Measurements from ENCODE around the gene GALNT18.

The GALNT18 gene

DNA sequence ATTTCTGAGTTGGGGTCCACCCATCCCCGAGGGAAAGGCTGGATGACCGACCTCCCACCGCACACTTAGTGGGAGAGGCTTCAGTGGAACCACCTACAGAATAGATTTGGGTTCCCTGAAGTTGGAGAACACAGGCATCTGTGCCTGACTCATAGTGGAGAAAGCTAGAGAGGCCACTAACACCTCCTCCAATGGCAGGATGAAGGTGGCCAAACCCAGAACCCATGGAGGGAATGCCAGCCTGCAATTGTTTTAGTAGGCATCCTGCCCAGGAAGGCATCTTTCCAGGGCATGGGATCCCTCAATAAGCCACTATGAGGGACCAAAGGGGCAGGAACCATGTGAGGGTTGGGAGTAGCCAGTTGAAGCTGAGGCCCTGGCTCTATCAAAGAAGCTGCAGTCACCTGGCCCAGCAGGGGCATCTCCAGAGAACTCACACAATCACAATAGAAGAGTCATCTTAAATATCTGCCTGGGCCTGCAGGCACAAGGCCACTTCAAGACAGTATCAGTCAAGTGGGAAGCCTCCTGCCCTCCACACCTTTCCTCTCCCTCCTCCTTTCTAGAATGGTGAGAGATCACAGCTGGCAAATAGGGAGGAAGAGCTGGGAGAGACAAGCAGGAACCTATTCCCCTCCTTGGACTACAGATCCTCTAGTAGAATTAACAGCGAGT, 144.7 kb downstream of the GALNT18 start:
- Mint-ChIP-seq H3K27ac (no peak overlapping the region), H3K27me3 (peaks cover 3% of the 10 kb centered on the region), H3K36me3 (no peaks in the 10 kb centered on the region), H3K9me3 (ENCODE audit: low read depth) (no peaks in the 10 kb centered on the region), H3K4me1 (ENCODE audit: low read depth) (no peaks in the 10 kb centered on the region), H3K4me3 (no peak overlapping the region)

DNA sequence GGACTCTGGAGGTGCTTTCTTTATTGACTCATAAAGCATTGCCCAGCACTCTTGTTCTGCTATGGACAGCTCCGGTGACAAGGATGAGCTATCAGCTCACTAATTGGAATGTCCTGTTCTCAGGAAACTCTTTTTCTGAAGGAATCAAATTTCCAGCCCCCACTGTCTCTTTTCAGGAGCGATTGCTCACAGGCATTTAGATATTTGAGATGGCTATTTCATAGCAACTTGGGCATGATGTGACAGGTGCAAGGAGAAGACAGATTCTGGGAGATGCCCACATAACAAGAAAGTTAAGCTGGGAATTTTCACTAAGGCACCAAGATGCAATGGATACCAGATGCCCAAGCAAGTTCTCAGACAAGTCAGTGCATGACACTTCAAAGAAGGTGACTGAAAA, 145.3 kb downstream of the GALNT18 start:
- Mint-ChIP-seq H3K4me1 (ENCODE audit: low read depth) (no peaks in the 10 kb centered on the region), H3K27me3 (peaks cover 3% of the 10 kb centered on the region), H3K27ac (no peak overlapping the region), H3K9me3 (ENCODE audit: low read depth) (no peaks in the 10 kb centered on the region), H3K36me3 (no peaks in the 10 kb centered on the region), H3K4me3 (no peak overlapping the region)

DNA sequence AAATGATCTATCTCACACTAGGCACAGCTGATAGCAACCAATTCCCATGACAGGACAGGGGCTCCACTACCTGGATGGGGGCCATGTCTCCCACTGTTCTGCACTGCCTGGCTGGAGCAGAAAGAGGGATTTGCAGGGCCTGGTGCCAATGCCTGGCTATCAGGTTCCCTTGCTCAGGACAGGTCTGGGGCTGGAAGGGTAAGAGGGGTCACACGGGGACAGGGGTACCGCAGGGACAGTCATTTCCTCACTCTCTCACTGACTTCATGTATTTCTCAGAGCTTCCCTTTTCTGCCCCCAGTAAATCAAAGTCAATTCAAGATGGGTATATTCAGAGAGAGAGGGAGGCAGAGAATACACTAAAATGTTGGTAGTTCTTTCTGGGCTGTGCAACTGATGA, 149.7 kb downstream of the GALNT18 start:
- Mint-ChIP-seq H3K27ac (no peak overlapping the region), H3K27me3 (peaks cover 5% of the 10 kb centered on the region), H3K36me3 (no peaks in the 10 kb centered on the region), H3K4me1 (ENCODE audit: low read depth) (no peaks in the 10 kb centered on the region), H3K4me3 (no peak overlapping the region), H3K9me3 (ENCODE audit: low read depth) (no peaks in the 10 kb centered on the region)

DNA sequence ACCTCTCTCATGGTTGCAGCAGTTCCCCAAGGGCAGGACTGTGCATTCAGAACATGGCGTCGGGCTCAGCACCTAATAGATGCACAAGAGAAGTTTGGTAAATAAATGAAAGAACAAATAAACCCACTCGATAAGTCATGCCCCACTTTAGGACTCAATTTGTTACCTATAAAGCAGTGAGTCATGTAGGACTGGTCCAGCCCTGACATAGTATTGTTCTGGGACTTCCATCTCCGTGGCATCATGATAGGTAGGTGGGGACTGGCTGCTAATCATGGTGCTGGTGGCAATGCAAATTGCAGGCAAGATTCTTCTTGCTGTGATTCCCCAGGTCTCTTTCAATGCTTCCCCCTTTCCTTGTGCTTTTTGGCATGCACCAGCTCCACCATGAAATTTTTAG, 150.6 kb downstream of the GALNT18 start:
- H3K4me3 Mint-ChIP-seq, result no peak overlapping the region
- H3K27me3 Mint-ChIP-seq, result peaks cover 5% of the 10 kb centered on the region
- H3K36me3 Mint-ChIP-seq, result no peaks in the 10 kb centered on the region
- H3K4me1 Mint-ChIP-seq (ENCODE audit: low read depth), result no peaks in the 10 kb centered on the region
- H3K9me3 Mint-ChIP-seq (ENCODE audit: low read depth), result no peaks in the 10 kb centered on the region
- no peak overlapping the region for H3K27ac Mint-ChIP-seq

DNA sequence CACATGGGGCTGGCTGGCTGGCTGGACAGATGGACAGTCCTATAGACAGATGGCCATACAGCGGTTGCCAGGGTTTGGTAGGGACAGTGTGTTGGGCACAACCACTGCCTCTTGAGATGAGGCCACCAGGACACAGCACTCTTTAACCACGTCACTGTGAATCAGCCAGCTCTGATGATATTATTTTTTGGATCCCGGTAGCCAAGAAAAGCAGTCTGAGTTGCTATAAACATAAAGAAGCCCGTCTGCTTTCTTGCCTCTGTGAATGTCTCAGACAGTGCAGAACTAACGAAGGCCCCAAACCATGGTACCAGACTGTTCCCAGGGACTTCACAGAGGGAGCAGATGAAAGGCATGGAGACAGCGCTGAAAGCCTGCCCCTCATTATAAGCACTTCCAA, 152.9 kb downstream of the GALNT18 start:
- Mint-ChIP-seq H3K27me3 (peaks cover 3% of the 10 kb centered on the region), H3K4me1 (ENCODE audit: low read depth) (no peaks in the 10 kb centered on the region), H3K9me3 (ENCODE audit: low read depth) (no peaks in the 10 kb centered on the region), H3K27ac (no peak overlapping the region), H3K4me3 (no peak overlapping the region), H3K36me3 (no peaks in the 10 kb centered on the region)

DNA sequence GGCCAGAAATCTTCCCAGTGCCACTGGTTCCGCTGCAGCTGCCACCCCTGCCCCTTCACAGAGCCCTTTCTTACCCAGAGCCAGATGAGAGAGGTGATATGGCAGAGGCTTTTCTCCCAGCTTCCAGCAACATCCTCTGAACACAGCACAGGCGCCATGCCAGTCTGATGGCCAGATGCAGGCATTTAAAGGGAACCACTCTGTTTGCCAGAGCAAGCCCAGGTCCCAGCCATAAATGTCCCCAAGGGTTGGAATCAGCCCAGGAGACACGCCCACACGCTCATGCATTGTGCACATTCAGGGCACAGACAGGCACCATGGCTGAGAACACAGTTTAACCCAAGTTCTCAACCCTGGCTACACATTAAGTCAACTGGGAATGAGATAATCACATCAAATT, 154.5 kb downstream of the GALNT18 start:
- no peak overlapping the region for H3K4me3 Mint-ChIP-seq
- no peaks in the 10 kb centered on the region for H3K4me1 Mint-ChIP-seq (ENCODE audit: low read depth)
- no peaks in the 10 kb centered on the region for H3K9me3 Mint-ChIP-seq (ENCODE audit: low read depth)
- H3K27me3 Mint-ChIP-seq, result peaks cover 2% of the 10 kb centered on the region
- no peak overlapping the region for H3K27ac Mint-ChIP-seq
- no peaks in the 10 kb centered on the region for H3K36me3 Mint-ChIP-seq

- H3K4me3 Mint-ChIP-seq, result no peak overlapping the region
- H3K36me3 Mint-ChIP-seq, result no peaks in the 10 kb centered on the region
- H3K27me3 Mint-ChIP-seq, result no peaks in the 10 kb centered on the region
- H3K9me3 Mint-ChIP-seq (ENCODE audit: low read depth), result no peaks in the 10 kb centered on the region
- no peaks in the 10 kb centered on the region for H3K4me1 Mint-ChIP-seq (ENCODE audit: low read depth)
- H3K27ac Mint-ChIP-seq, result no peak overlapping the region
Observed at GRCh38 chr11:11464555-11464954, 157.2 kb downstream of the GALNT18 start.

- no peaks in the 10 kb centered on the region for H3K27me3 Mint-ChIP-seq
- H3K36me3 Mint-ChIP-seq, result no peaks in the 10 kb centered on the region
- no peak overlapping the region for H3K4me3 Mint-ChIP-seq
- H3K27ac Mint-ChIP-seq, result no peak overlapping the region
- no peaks in the 10 kb centered on the region for H3K4me1 Mint-ChIP-seq (ENCODE audit: low read depth)
- H3K9me3 Mint-ChIP-seq (ENCODE audit: low read depth), result no peaks in the 10 kb centered on the region
Observed at GRCh38 chr11:11463405-11463804, 158.4 kb downstream of the GALNT18 start.

- no peaks in the 10 kb centered on the region for H3K4me1 Mint-ChIP-seq (ENCODE audit: low read depth)
- no peaks in the 10 kb centered on the region for H3K27me3 Mint-ChIP-seq
- no peaks in the 10 kb centered on the region for H3K9me3 Mint-ChIP-seq (ENCODE audit: low read depth)
- H3K4me3 Mint-ChIP-seq, result no peak overlapping the region
- H3K27ac Mint-ChIP-seq, result no peak overlapping the region
- H3K36me3 Mint-ChIP-seq, result no peaks in the 10 kb centered on the region
Observed at GRCh38 chr11:11461473-11461872, 160.3 kb downstream of the GALNT18 start.

GRCh38 chr11:11459578-11459977, 162.2 kb downstream of the GALNT18 start:
- H3K4me3 Mint-ChIP-seq, result no peak overlapping the region
- no peaks in the 10 kb centered on the region for H3K27me3 Mint-ChIP-seq
- no peaks in the 10 kb centered on the region for H3K9me3 Mint-ChIP-seq (ENCODE audit: low read depth)
- no peaks in the 10 kb centered on the region for H3K36me3 Mint-ChIP-seq
- H3K27ac Mint-ChIP-seq, result no peak overlapping the region
- H3K4me1 Mint-ChIP-seq (ENCODE audit: low read depth), result no peaks in the 10 kb centered on the region

GRCh38 chr11:11458485-11458884, 163.3 kb downstream of the GALNT18 start:
- Mint-ChIP-seq H3K9me3 (ENCODE audit: low read depth) (no peaks in the 10 kb centered on the region), H3K27ac (no peak overlapping the region), H3K27me3 (no peaks in the 10 kb centered on the region), H3K36me3 (no peaks in the 10 kb centered on the region), H3K4me3 (no peak overlapping the region), H3K4me1 (ENCODE audit: low read depth) (no peaks in the 10 kb centered on the region)

- Mint-ChIP-seq H3K36me3 (no peaks in the 10 kb centered on the region), H3K4me3 (no peak overlapping the region), H3K9me3 (ENCODE audit: low read depth) (no peaks in the 10 kb centered on the region), H3K27ac (no peak overlapping the region), H3K27me3 (no peaks in the 10 kb centered on the region), H3K4me1 (ENCODE audit: low read depth) (no peaks in the 10 kb centered on the region)
Observed at GRCh38 chr11:11458001-11458400, 163.8 kb downstream of the GALNT18 start.

DNA sequence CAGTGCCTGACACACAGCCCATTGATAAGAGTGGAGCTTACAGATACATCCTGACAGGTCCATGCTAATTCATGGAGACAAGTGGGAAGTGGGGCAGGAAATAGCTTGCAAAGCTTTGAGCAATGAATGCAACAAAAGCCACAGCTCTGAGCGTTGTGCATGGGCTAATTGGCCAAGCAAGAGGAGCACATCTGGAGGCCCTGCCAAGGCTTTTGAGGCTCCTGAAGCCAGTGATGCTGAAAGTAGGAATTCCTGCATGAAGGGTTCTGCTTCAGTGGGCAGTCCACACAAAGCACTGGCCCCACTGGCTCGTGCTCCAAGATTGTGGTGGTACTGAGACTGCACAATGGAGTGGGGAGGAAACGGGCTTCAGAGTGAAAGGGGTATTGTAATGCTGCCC, 164.9 kb downstream of the GALNT18 start:
- Mint-ChIP-seq H3K27ac (no peak overlapping the region), H3K9me3 (ENCODE audit: low read depth) (no peaks in the 10 kb centered on the region), H3K27me3 (no peaks in the 10 kb centered on the region), H3K4me1 (ENCODE audit: low read depth) (no peaks in the 10 kb centered on the region), H3K4me3 (no peak overlapping the region), H3K36me3 (no peaks in the 10 kb centered on the region)

- Mint-ChIP-seq H3K9me3 (ENCODE audit: low read depth) (no peaks in the 10 kb centered on the region), H3K4me1 (ENCODE audit: low read depth) (no peaks in the 10 kb centered on the region), H3K36me3 (no peaks in the 10 kb centered on the region), H3K4me3 (no peak overlapping the region), H3K27me3 (no peaks in the 10 kb centered on the region), H3K27ac (no peak overlapping the region)
Observed at GRCh38 chr11:11454671-11455223, 167.1 kb downstream of the GALNT18 start.

GRCh38 chr11:11451501-11452005, 170.3 kb downstream of the GALNT18 start:
- H3K9me3 Mint-ChIP-seq (ENCODE audit: low read depth), result no peaks in the 10 kb centered on the region
- H3K27ac Mint-ChIP-seq, result no peak overlapping the region
- H3K36me3 Mint-ChIP-seq, result no peaks in the 10 kb centered on the region
- no peaks in the 10 kb centered on the region for H3K4me1 Mint-ChIP-seq (ENCODE audit: low read depth)
- H3K27me3 Mint-ChIP-seq, result no peaks in the 10 kb centered on the region
- H3K4me3 Mint-ChIP-seq, result no peak overlapping the region

DNA sequence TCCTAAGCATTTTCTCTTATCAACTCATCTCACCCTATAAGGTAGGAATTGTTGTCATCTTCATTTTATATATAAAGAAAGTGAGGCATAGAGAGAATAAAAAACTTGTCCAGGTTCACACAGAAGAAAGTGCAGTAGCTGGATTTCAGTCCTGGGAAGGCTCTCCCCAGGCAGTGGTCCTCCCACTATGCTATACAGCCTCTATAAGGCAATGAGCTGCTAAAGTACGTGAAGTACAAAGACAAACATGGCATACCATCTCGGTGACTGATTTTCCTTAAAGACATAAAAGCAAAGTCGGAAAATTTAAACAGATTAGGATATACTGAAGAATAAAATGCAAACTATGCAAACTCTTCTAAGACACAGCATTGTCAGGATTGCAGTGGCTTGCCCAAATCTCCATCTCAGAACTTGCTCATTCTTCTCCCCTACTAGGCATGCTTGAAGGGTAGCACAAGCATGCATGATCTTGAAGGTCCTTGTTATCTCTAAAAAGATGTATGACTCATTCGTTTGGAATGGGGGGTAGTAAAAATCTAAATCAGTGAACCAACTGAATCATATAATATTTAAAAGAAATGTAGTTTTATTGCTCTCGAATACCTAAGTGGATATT, 171.0 kb downstream of the GALNT18 start:
- Mint-ChIP-seq H3K27me3 (no peaks in the 10 kb centered on the region), H3K9me3 (ENCODE audit: low read depth) (no peaks in the 10 kb centered on the region), H3K36me3 (no peaks in the 10 kb centered on the region), H3K4me1 (ENCODE audit: low read depth) (no peaks in the 10 kb centered on the region), H3K27ac (no peak overlapping the region), H3K4me3 (no peak overlapping the region)
